RWPE2 (cell line): Measurements from ENCODE around the gene TBC1D16.
A peak's percentile ranks its signal among the peaks of the same experiment; 100 is the strongest.

Source experiments
- ATAC-seq: fragments of 200-7000 bp; cut with Tn5 transposase; 3 replicates; pipeline ENCODE4 v1.9.1; 2021; ENCODE audit warnings: low read depth
- DNase-seq: peaks from one replicate; pipeline ENCODE4 v3.0.0-alpha.2; 2020; ENCODE audit warnings: low spot score
- H3K27ac ChIP-seq: fragments of 450-650 bp; 2 replicates; pipeline ENCODE4 v1.5.1; 2017; ENCODE audit warnings: mild to moderate bottlenecking; ENCODE audit not compliant: poor library complexity, severe bottlenecking
- H3K27me3 ChIP-seq: fragments of 250-450 bp; sonication (Bioruptor Pico); 2 replicates; pipeline ENCODE4 v1.5.1; 2021; ENCODE audit warnings: mild to moderate bottlenecking, moderate library complexity; ENCODE audit not compliant: insufficient read depth, poor library complexity, severe bottlenecking
- H3K36me3 ChIP-seq: fragments of 250-450 bp; sonication (Bioruptor Pico); 2 replicates; pipeline ENCODE4 v1.5.1; 2020; ENCODE audit warnings: low read depth, mild to moderate bottlenecking, moderate library complexity
- H3K4me1 ChIP-seq: fragments of 250-450 bp; sonication (Bioruptor Pico); 2 replicates; pipeline ENCODE4 v1.5.1; 2021; ENCODE audit warnings: mild to moderate bottlenecking, moderate library complexity; ENCODE audit not compliant: insufficient read depth, poor library complexity, severe bottlenecking
- H3K4me3 ChIP-seq: fragments of 250-450 bp; sonication (Bioruptor Pico); 2 replicates; pipeline ENCODE4 v1.5.1; 2021; ENCODE audit warnings: mild to moderate bottlenecking, moderate library complexity; ENCODE audit not compliant: severe bottlenecking
- H3K9me3 ChIP-seq: fragments of 250-450 bp; sonication (Bioruptor Pico); 2 replicates; pipeline ENCODE4 v1.5.1; 2021; ENCODE audit warnings: mild to moderate bottlenecking, moderate library complexity; ENCODE audit not compliant: severe bottlenecking
- TF ChIP-seq, protein P1 (sequence below): fragments of 450-650 bp; IDR thresholded peaks from one replicate; pipeline ENCODE4 v1.5.1; 2017; ENCODE audit warnings: mild to moderate bottlenecking, moderate library complexity; ENCODE audit not compliant: poor library complexity, severe bottlenecking

The TBC1D16 gene

DNA sequence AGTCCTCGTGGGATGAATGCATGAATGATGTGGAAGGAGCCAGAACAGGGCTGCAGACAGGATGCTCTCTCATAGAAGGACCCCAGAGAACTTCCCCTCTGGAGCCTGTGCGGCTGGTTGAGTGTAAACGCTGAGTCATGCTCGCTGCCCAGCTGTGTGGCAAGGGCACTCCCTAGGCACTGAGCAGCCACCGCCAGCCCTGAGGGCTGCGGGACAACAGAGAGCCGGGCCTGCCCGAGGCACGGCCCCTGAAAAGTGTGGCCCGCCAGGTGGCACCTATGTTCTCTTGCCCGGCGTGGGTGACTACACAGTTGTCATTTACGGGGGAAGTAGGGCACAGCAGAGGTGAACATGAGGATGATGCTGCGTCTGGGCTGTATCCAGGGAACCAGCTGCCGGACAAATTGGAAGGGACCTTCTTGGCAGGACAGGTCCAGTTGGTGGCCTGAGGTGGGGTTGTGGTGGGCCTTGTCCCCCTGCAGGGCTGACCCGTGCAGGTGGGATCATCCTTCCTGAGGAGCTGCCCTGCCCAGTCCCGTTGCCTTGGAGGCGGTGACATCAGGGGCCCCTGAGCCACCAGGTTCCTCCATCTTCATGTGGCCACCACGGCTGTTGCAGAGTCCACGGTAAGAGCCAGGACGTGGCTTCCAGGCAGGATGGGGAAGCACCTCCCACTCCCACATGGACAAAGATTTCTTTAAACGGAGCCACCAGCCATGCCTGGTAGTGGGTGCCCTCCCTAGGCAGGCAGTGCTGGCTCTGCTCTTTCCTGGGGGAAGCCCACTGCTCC, 101.6 kb downstream of the TBC1D16 start:
- peaks cover 5% of the 10 kb centered on the region for H3K4me1 ChIP-seq
- H3K9me3 ChIP-seq, result no peaks in the 10 kb centered on the region
- no peaks in the 10 kb centered on the region for H3K36me3 ChIP-seq
- ATAC-seq (peak; percentile 47), DNase-seq (no peak)
- no peak overlapping the region for H3K4me3 ChIP-seq
- H3K27ac ChIP-seq, result no peak overlapping the region
- peaks cover 32% of the 10 kb centered on the region for H3K27me3 ChIP-seq
- TF ChIP-seq, protein P1, sequence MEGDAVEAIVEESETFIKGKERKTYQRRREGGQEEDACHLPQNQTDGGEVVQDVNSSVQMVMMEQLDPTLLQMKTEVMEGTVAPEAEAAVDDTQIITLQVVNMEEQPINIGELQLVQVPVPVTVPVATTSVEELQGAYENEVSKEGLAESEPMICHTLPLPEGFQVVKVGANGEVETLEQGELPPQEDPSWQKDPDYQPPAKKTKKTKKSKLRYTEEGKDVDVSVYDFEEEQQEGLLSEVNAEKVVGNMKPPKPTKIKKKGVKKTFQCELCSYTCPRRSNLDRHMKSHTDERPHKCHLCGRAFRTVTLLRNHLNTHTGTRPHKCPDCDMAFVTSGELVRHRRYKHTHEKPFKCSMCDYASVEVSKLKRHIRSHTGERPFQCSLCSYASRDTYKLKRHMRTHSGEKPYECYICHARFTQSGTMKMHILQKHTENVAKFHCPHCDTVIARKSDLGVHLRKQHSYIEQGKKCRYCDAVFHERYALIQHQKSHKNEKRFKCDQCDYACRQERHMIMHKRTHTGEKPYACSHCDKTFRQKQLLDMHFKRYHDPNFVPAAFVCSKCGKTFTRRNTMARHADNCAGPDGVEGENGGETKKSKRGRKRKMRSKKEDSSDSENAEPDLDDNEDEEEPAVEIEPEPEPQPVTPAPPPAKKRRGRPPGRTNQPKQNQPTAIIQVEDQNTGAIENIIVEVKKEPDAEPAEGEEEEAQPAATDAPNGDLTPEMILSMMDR, result no peak

DNA sequence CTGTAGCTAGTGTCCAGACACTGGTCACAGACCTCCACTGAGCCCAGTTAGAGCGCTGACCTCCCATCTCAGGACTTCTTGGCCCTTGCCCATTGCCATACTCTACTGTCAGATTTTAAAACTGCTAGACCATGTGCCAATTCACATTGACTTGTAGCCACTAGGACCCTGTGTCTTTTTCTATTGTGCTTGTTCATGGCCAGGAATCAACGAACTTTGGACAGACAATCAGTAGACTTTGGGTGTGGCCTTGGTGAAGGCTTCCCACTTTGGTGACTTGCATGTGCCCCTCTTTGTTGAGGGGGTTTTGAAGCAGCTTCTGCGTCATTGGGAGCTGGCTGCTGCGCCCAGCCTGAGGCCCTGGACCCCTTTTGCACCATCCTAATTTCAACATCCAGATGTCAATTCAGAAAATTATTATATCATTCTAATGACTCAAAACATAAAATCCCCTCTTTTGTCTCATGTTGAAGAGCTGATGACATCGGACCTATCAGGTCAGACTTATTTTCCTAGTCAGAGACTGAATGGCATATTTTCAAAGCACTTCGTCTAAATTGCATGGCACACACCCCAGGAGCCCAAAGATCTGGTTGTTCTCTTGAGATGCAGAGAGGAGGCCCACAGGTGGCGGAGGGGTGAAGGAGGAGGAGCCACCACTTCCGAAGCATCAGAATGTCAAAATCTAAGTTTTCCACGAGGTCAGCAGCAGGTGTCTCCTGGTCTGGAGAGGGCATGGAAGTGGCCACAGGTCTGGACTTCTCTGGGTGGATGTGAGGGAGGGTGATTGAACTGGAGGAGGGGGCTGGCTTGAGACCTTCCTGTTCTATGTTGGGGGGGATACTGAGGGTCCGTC, 103.0 kb downstream of the TBC1D16 start:
- DNase-seq, result no peak
- TF ChIP-seq, protein P1, result no peak
- H3K4me3 ChIP-seq, result no peak overlapping the region
- H3K36me3 ChIP-seq, result no peaks in the 10 kb centered on the region
- H3K9me3 ChIP-seq, result no peaks in the 10 kb centered on the region
- peaks cover 39% of the 10 kb centered on the region for H3K27me3 ChIP-seq
- no peak for ATAC-seq
- H3K4me1 ChIP-seq, result peaks cover 5% of the 10 kb centered on the region
- H3K27ac ChIP-seq, result no peak overlapping the region

DNA sequence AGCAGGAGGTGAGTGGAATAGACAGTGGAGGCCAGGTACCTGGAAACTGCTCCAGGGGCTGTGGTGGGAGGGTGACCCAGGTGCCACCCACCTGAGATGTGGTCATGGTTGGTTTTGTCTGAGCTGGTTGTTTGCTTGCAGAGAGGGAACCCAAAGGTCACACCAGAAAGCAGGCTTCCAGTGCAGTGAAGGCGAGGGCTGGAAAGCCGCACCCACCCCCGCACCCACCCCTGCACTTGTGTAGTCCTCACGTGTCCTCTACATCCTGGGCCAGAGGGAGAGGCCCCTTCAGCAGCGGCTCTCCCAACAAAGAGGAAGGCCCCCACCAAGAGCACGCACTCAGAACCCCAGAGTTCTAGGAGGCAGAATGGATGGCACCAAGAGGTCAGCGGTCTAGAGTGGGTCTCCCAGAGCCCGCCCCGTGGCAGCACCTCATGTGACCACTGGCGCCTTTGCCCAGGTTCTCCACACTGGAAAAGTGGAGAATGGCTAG, 103.8 kb downstream of the TBC1D16 start:
- Histone ChIP-seq H3K9me3 (no peaks in the 10 kb centered on the region), H3K36me3 (no peaks in the 10 kb centered on the region), H3K4me1 (peaks cover 5% of the 10 kb centered on the region), H3K4me3 (no peak overlapping the region), H3K27me3 (peaks cover 39% of the 10 kb centered on the region), H3K27ac (no peak overlapping the region)
- DNase-seq (no peak), ATAC-seq (no peak)
- TF ChIP-seq, protein P1, result no peak

DNA sequence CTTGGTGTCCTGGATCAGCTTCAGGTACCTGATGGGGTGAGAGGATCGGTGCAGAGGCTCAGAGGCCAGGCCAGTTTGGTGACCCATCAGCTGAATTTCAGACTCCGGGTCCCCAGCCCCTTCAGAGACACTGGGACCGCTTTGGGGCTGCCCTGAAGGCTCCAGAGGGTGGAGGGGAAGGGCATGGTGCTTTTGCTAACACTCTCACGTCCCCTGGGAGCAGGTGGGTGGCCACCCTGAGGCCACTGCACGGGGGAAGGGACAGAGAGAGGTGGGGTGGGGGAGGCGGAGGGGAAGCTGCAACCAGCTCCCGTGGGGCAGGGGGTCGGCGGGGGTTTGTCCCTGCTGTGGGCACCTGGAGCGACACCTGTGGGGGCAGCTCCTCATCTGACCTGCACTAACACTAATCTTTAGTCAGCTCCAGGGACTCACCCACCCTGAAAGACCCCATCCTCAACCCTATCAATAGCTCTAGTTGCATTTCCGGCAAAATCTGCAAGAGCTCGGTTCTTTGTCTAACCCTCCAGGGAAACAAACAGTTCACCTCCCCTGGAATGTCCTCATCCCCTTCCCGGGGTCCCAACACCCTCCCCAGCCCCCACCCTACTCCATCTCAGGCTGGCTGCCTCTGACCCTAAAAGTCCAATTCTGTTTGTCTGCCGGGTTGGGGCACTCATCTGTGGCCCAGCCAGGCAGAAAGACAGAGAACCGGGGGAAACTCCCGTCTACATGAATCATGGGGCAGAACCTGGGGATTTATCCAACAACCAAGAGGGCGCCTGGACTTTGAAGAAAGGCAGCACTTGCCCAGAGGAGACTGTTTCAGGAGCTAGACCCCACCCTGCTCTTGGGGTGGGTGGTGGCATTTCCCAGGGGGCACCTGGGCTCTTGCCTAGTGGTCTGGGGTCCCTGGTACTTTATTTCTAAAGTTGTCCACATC, 104.5 kb downstream of the TBC1D16 start:
- Histone ChIP-seq H3K9me3 (no peaks in the 10 kb centered on the region), H3K4me1 (peaks cover 5% of the 10 kb centered on the region), H3K36me3 (no peaks in the 10 kb centered on the region), H3K27me3 (peaks cover 39% of the 10 kb centered on the region), H3K27ac (no peak overlapping the region), H3K4me3 (no peak overlapping the region)
- DNase-seq (no peak), ATAC-seq (no peak)
- TF ChIP-seq, protein P1, result no peak
